ENCODE measurements around the gene GPBP1. TPM values are rescaled to one million over a fixed set of nuclear protein-coding genes. Genes with fewer than 3 reads are reported as not detected.
"Not testable (repeated sequence)": the region's sequence is repeated elsewhere in the genome, so short reads cannot be mapped to it uniquely, and the experiment has no call there.

GPBP1 gene
- total RNA-seq, 6 donors from 2014 or later = 50.0 to 131 (median 55.3) TPM

DNA sequence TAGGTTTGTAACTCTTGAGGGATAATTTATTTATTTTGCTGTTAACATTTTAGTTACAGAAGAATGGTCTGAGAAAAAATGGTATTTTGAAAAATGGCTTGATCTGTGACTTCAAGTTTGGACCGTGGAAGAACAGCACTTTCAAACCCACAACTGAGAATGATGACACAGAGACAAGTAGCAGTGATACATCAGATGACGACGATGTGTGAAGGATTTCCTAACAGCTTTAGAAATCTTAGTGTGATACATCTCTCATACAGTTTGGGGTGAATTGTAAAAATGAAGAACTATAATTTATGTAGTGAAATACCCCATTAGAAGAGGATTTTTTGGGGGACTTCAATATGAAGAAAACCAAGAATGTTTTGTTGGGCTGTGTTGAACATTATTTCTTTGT is 88.7 kb downstream of the GPBP1 start:
- ATAC-seq (ENCODE audit: low FRiP score in 2 of 2) (no peak), DNase-seq (no peak)
- no peak overlapping the region for H3K4me3 ChIP-seq
- TF ChIP-seq POLR2AphosphoS5 (IDR thresholded peaks at IDR 0.05) (no peak), POLR2A (IDR thresholded peaks at IDR 0.05) (no peak), EP300 (IDR thresholded peaks at IDR 0.05) (no peak)
- TF ChIP-seq, protein P1, sequence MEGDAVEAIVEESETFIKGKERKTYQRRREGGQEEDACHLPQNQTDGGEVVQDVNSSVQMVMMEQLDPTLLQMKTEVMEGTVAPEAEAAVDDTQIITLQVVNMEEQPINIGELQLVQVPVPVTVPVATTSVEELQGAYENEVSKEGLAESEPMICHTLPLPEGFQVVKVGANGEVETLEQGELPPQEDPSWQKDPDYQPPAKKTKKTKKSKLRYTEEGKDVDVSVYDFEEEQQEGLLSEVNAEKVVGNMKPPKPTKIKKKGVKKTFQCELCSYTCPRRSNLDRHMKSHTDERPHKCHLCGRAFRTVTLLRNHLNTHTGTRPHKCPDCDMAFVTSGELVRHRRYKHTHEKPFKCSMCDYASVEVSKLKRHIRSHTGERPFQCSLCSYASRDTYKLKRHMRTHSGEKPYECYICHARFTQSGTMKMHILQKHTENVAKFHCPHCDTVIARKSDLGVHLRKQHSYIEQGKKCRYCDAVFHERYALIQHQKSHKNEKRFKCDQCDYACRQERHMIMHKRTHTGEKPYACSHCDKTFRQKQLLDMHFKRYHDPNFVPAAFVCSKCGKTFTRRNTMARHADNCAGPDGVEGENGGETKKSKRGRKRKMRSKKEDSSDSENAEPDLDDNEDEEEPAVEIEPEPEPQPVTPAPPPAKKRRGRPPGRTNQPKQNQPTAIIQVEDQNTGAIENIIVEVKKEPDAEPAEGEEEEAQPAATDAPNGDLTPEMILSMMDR (IDR thresholded peaks at IDR 0.05) = no peak
- no peak overlapping the region for H3K27ac ChIP-seq
- no peaks in the 10 kb centered on the region for H3K9me3 ChIP-seq
- 73 to 74% methylated on average over 3 of the region's 3 CpGs for WGBS, 2 donors
- no peaks in the 10 kb centered on the region for H3K4me1 ChIP-seq
- H3K27me3 ChIP-seq = no peaks in the 10 kb centered on the region
- peaks cover 0 to 56% (median 22%) of the 10 kb centered on the region in 4 donors for H3K36me3 ChIP-seq

DNA sequence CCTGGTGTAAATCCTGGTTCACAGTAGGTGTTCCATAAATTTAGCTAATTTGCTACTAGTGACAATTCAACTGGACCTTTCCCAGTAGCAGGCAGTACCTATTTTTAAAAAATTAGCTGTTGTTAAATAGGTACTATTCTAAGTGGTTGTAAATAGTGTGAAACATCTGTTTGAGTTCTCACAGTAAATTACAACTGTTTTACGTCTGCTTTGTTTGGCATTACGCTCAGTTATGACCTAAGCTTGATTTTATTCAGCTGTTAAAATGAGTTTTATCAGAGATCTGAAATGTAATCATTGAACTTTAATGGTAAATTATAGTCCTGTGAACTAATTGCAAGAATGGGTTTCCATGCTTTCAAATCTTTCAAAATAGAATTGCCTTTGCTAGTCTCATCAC is 93.9 kb downstream of the GPBP1 start:
- no peak for DNase-seq
- TF ChIP-seq, protein P1 (IDR thresholded peaks at IDR 0.05) = no peak
- TF ChIP-seq POLR2AphosphoS5 (IDR thresholded peaks at IDR 0.05) = no peak
- WGBS, 2 donors = 85 to 87% methylated on average over 2 of the region's 2 CpGs

DNA sequence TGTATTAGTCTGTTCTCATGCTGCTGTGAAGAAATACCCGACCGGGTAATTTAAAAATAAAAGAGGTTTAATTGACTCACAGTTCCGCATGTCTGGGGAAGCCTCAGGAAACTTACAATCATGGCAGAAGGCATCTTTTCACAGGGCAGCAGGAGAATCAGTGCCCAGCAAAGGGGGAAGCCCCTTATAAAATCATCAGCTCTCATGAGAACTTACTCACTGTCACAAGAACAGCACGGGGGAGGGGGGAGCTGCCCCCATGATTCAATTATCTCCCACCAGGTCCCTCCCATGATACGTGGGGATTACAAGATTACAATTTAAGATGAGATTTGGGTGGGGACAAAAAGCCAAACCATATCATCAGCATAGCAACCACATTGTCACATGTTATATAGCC is 102.5 kb downstream of the GPBP1 start:
- H3K36me3 ChIP-seq = no peaks in the 10 kb centered on the region
- ATAC-seq (ENCODE audit: low FRiP score in 2 of 2) (no peak), DNase-seq (no peak)
- no peak overlapping the region for H3K4me3 ChIP-seq
- H3K4me1 ChIP-seq = no peaks in the 10 kb centered on the region
- TF ChIP-seq POLR2A (IDR thresholded peaks at IDR 0.05) = no peak
- TF ChIP-seq, protein P1 (IDR thresholded peaks at IDR 0.05) = no peak
- TF ChIP-seq POLR2AphosphoS5 (IDR thresholded peaks at IDR 0.05) = no peak
- TF ChIP-seq EP300 (IDR thresholded peaks at IDR 0.05) = no peak
- no peak overlapping the region for H3K27ac ChIP-seq
- 76 to 83% methylated on average over 5 of the region's 5 CpGs for WGBS, 2 donors
- no peaks in the 10 kb centered on the region for H3K9me3 ChIP-seq
- H3K27me3 ChIP-seq = no peaks in the 10 kb centered on the region

More for the DNA sequence above, 93.9 kb downstream of the GPBP1 start:
- Histone ChIP-seq H3K27me3 (no peaks in the 10 kb centered on the region), H3K4me3 (no peak overlapping the region), H3K36me3 (peaks cover 0 to 14% (median 9%) of the 10 kb centered on the region in 4 donors), H3K4me1 (no peaks in the 10 kb centered on the region), H3K9me3 (no peaks in the 10 kb centered on the region), H3K27ac (no peak overlapping the region)
- no peak for ATAC-seq (ENCODE audit: low FRiP score in 2 of 2)

DNA sequence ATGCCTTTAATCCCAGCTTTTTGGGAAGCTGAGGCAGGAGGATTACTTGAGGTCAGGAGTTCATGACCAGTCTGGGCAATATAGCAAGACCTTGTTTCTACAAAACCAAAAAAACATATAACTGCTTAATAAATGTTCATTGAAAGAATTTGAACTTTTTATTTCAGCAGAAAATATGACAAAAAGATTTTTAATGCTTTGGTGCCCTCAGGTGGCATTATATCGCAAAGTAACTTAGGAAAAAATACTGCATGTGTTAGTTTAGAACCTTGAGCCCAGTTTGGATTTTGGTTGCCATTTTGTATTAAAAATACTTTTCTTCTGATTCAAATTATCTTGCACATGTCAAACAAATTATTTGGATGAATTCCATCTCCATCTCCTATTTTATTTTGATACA is 103.2 kb downstream of the GPBP1 start:
- no peak for ATAC-seq (ENCODE audit: low FRiP score in 2 of 2)
- H3K27ac ChIP-seq = no peak overlapping the region
- TF ChIP-seq, protein P1 (IDR thresholded peaks at IDR 0.05) = no peak
- no peak for TF ChIP-seq EP300 (IDR thresholded peaks at IDR 0.05)
- no peak for TF ChIP-seq POLR2AphosphoS5 (IDR thresholded peaks at IDR 0.05)
- no peak for TF ChIP-seq POLR2A (IDR thresholded peaks at IDR 0.05)
- no peaks in the 10 kb centered on the region for H3K9me3 ChIP-seq
- H3K27me3 ChIP-seq = no peaks in the 10 kb centered on the region
- no peaks in the 10 kb centered on the region for H3K4me1 ChIP-seq
- H3K4me3 ChIP-seq = no peak overlapping the region
- no peaks in the 10 kb centered on the region for H3K36me3 ChIP-seq
- DNase-seq = no peak
- WGBS, 2 donors = 94 to 98% methylated on average over 1 of the region's 1 CpG

DNA sequence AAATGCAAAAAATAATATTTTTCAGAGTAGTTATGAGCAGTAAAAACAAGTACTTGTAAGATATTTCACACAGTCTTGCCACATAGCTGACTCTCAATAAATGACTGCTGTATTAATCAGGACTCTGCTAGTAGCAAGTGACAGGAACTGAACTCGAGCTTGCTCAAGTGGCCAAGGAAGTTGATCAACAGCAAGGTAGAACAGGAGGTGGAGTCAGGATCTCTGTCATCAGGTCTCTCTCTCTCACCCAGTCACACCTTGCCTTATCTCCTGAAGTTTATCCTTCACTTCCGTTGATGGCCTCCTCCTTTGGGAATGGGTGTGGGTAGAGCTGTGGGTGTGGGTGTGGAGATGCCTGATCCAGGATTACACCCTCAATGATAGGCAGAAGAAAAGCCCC is 107.0 kb downstream of the GPBP1 start:
- H3K36me3 ChIP-seq = no peaks in the 10 kb centered on the region
- H3K27ac ChIP-seq = no peak overlapping the region
- no peaks in the 10 kb centered on the region for H3K9me3 ChIP-seq
- peak in 1 of 2 donors; percentile 34 for DNase-seq
- WGBS, 2 donors = 57 to 63% methylated on average over 2 of the region's 2 CpGs
- H3K4me1 ChIP-seq = no peaks in the 10 kb centered on the region
- H3K27me3 ChIP-seq = no peaks in the 10 kb centered on the region
- ATAC-seq (ENCODE audit: low FRiP score in 2 of 2) = no peak
- no peak for TF ChIP-seq POLR2AphosphoS5 (IDR thresholded peaks at IDR 0.05)
- no peak for TF ChIP-seq EP300 (IDR thresholded peaks at IDR 0.05)
- TF ChIP-seq, protein P1 (IDR thresholded peaks at IDR 0.05) = no peak
- TF ChIP-seq POLR2A (IDR thresholded peaks at IDR 0.05) = no peak
- no peak overlapping the region for H3K4me3 ChIP-seq

DNA sequence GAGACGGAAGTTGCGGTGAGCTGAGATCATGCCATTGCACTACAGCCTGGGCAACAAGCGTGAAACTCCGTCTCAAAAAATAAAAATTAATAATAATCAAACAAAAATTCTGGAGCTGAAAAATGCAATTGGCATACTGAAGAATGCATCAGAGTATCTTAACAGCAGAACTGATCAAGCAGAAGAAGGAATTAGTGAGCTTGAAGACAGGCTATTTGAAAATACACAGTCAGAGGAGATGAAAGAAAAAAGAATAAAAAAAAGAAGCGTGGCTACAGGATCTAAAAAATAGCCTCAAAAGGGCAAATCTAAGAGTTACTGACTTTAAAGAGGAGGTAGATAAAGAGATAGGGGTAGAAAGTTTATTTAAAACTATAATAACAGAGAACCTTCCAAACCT is 111.2 kb downstream of the GPBP1 start:
- not testable (repeated sequence) for H3K9me3 ChIP-seq; ATAC-seq (ENCODE audit: low FRiP score in 2 of 2)
- 95% methylated on average over 5 of the region's 5 CpGs for WGBS, 2 donors

More for the DNA sequence above, 111.2 kb downstream of the GPBP1 start:
- H3K27me3 ChIP-seq, H3K27ac ChIP-seq, H3K4me1 ChIP-seq, H3K4me3 ChIP-seq, H3K36me3 ChIP-seq, DNase-seq: not testable (repeated sequence)
